Measurements from ENCODE around the gene SNX13. TPM values are rescaled to one million over a fixed set of nuclear protein-coding genes. Genes with fewer than 3 reads are reported as not detected.
A peak's percentile ranks its signal among the peaks of the same experiment; 100 is the strongest.

Gene SNX13
- total RNA-seq, 2 donors from 2014 or later = 54.2 to 73.2 TPM

DNA sequence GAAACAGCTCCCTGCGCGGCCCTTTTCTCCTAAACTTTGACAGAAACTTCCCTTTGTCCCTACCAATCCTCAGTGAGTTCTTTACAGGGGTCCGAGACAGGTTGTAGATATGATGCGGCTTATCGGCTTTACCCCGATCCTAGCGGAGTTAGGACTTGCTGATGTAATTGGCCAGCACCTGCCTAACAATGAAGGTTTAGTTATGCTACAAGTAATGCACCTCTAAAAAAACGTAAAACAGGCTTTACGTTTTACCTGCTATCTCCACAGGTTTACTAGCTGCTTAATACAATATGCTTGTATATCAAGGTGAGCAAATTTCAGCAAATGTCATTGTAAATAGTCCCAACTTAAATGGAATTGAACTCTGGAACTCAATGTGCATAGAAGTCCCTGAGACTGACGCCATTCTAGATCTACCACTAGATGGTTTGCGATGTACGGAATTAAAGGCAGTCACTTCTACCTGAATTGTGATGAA is 697 bp upstream of the SNX13 start:
- no peaks in the 10 kb centered on the region for H3K27me3 ChIP-seq (replicated peaks; ENCODE audit: insufficient read depth)
- no peak for DNase-seq (ENCODE audit: low spot score)
- H3K4me1 ChIP-seq (ENCODE audit: control insufficient read depth in 1 of 2, low read depth in 2 of 2) = peaks cover 19 to 35% of the 10 kb centered on the region in 2 donors
- TF ChIP-seq CTCF (IDR thresholded peaks at IDR 0.05) = no peak
- H3K36me3 ChIP-seq = no peaks in the 10 kb centered on the region
- H3K9me3 ChIP-seq = no peaks in the 10 kb centered on the region
- peak overlapping the region; percentile 84 for H3K4me3 ChIP-seq
- no peak for ATAC-seq (ENCODE audit: insufficient number of reproducible peaks, low FRiP score, low read depth)
- H3K27ac ChIP-seq = peak overlapping the region; percentile 89 to 94

DNA sequence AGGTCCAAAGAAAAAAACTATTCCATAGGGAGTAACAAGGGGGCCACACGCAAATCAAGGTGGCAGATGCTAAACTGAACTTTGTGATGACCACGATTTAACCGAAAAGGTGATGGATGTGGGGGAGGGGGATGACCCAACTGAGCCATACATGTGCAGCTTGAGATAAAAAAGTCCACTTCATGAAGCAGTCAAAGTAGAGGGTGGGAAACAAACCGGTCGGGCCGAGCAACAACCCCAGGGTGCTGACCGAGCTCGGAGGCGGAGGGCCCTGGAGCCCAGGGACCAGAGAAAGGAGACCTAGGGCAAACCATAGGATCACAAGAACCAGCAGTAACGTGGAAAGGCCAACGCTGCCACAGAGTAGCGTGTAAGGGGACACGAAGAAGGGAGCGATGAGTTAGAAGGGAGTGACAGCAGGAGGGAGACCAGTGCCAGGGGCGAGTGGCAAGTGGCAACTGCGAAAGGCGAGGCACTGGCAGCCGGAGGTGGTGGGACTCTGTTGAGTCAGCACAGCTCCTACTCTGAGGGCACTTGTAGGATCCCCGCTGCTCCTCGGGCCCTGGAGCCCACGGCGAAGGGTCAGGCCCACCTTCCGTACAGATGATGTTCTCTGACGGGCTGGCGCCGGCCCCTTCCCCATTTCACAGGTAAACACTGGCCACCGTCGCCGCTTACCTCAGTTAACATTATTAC is 540 bp downstream of the SNX13 start:
- H3K4me3 ChIP-seq = peak overlapping the region; percentile 84
- DNase-seq (ENCODE audit: low spot score) (peak; percentile 4), ATAC-seq (ENCODE audit: insufficient number of reproducible peaks, low FRiP score, low read depth) (peak; percentile 22)
- no peak for TF ChIP-seq CTCF (IDR thresholded peaks at IDR 0.05)
- H3K27me3 ChIP-seq (replicated peaks; ENCODE audit: insufficient read depth) = no peaks in the 10 kb centered on the region
- H3K36me3 ChIP-seq = no peaks in the 10 kb centered on the region
- H3K4me1 ChIP-seq (ENCODE audit: control insufficient read depth in 1 of 2, low read depth in 2 of 2) = peaks cover 20 to 39% of the 10 kb centered on the region in 2 donors
- peak overlapping the region; percentile 89 to 94 for H3K27ac ChIP-seq
- no peaks in the 10 kb centered on the region for H3K9me3 ChIP-seq

DNA sequence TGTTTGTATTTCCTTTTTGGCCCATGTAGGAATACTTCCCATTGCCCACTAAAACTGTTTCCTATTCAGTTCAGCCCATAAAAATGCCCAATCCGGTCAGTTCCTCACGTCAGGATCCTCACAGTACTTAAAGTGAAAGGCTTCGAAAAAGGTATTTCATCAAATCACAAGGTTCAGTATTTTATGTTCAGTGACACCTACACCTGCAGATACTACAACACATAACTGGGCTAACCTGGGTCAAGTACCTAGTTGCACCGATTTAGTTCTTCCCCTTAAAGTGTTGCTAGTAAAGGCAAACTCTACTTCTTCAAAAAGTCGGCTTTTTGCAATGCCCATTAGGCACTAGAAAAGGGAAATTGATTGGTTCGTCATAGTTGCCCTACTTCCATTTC is 1.1 kb downstream of the SNX13 start:
- Histone ChIP-seq H3K4me1 (ENCODE audit: control insufficient read depth in 1 of 2, low read depth in 2 of 2) (peaks cover 26 to 43% of the 10 kb centered on the region in 2 donors), H3K36me3 (no peaks in the 10 kb centered on the region), H3K27me3 (replicated peaks; ENCODE audit: insufficient read depth) (no peaks in the 10 kb centered on the region), H3K4me3 (peak overlapping the region; percentile 84), H3K27ac (peak overlapping the region; percentile 89 to 94), H3K9me3 (no peaks in the 10 kb centered on the region)
- ATAC-seq (ENCODE audit: insufficient number of reproducible peaks, low FRiP score, low read depth) (no peak), DNase-seq (ENCODE audit: low spot score) (no peak)
- no peak for TF ChIP-seq CTCF (IDR thresholded peaks at IDR 0.05)

DNA sequence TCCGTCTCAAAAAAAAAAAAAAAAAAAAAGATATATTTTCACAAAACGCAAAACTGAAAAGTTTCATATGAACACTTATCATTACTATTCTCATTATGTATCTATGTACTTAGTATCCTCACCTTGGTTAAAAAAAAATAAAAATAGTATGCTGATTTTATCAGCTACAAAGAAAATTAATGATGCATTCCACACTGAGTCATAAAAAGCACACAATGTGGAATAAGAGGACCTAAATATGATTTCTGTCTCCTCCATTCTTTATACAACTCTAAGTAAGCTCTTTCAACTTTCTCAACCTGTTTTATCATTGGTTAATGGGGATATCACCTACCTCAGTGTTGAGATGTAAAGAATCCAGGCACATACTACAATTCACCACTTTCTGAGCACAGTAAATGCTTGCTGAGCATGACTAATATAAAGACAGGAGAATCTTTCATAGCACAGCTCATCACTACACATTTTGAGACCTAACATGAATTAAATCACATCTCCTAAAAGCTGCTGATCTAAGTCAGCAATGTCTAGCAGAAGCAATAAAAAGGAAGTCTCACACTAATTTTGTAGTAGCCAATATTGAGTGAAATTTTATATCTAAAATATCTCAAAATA is 2.7 kb downstream of the SNX13 start:
- Histone ChIP-seq H3K4me3 (peak overlapping the region; percentile 8), H3K36me3 (no peaks in the 10 kb centered on the region), H3K9me3 (no peaks in the 10 kb centered on the region), H3K27ac (no peak overlapping the region), H3K4me1 (ENCODE audit: control insufficient read depth in 1 of 2, low read depth in 2 of 2) (peaks cover 31 to 53% of the 10 kb centered on the region in 2 donors), H3K27me3 (replicated peaks; ENCODE audit: insufficient read depth) (no peaks in the 10 kb centered on the region)
- no peak for TF ChIP-seq CTCF (IDR thresholded peaks at IDR 0.05)
- DNase-seq (ENCODE audit: low spot score) (no peak), ATAC-seq (ENCODE audit: insufficient number of reproducible peaks, low FRiP score, low read depth) (no peak)

- Histone ChIP-seq H3K36me3 (no peaks in the 10 kb centered on the region), H3K4me1 (ENCODE audit: control insufficient read depth in 1 of 2, low read depth in 2 of 2) (peaks cover 36 to 56% of the 10 kb centered on the region in 2 donors), H3K27ac (no peak overlapping the region), H3K4me3 (no peak overlapping the region), H3K9me3 (no peaks in the 10 kb centered on the region), H3K27me3 (replicated peaks; ENCODE audit: insufficient read depth) (no peaks in the 10 kb centered on the region)
- no peak for ATAC-seq (ENCODE audit: insufficient number of reproducible peaks, low FRiP score, low read depth)
- TF ChIP-seq CTCF (IDR thresholded peaks at IDR 0.05) = no peak
- DNase-seq (ENCODE audit: low spot score) = no peak
These were observed 4.0 kb downstream of the SNX13 start for GRCh38 chr7:17936321-17936720.
